ENCODE measurements around the gene PSME3. TPM values are rescaled to one million over a fixed set of nuclear protein-coding genes. Genes with fewer than 3 reads are reported as not detected.

Gene PSME3
- total and polyA plus RNA-seq, 2 of the 13 experiments (the other 11 are each of a cell fraction or from before 2014, with no cell fraction given) = 66.3 to 135 TPM

GRCh38 chr17:42886283-42887176 lies 53.3 kb downstream of the PSME3 start (continued):
- TF ChIP-seq CCAR2 (optimal IDR thresholded peaks at IDR 0.05; ENCODE audit: low read depth, low read length) (no peak), ZNF432 (CRISPR knock-in tag; IDR thresholded peaks at IDR 0.05; ENCODE audit: borderline replicate concordance) (no peak), TAF1 (CRISPR knock-in tag; IDR thresholded peaks at IDR 0.05) (no peak), ZNF34 (CRISPR knock-in tag; IDR thresholded peaks at IDR 0.05; ENCODE audit: borderline replicate concordance) (peak; percentile 90; the same call in 1 of the 2 replicates), FOXK1 (CRISPR knock-in tag; IDR thresholded peaks at IDR 0.05; ENCODE audit: borderline replicate concordance, low read depth) (peak; percentile 80), HNF4A (CRISPR knock-in tag; IDR thresholded peaks at IDR 0.05) (peak; percentile 89), SMAD3 (CRISPR knock-in tag; IDR thresholded peaks at IDR 0.05) (peak; percentile 93), ZNF639 (CRISPR knock-in tag; conservative IDR thresholded peaks at IDR 0.05) (no peak; the same call in 1 of the 2 replicates), THAP9 (CRISPR knock-in tag; IDR thresholded peaks at IDR 0.05; ENCODE audit: borderline replicate concordance) (peak; percentile 77), CHD2 (IDR thresholded peaks at IDR 0.05; ENCODE audit: low read depth, low read length) (no peak; the same call in 1 of the 2 replicates), HIVEP1 (CRISPR knock-in tag; IDR thresholded peaks at IDR 0.05) (peak; percentile 72; the same call in 1 of the 2 replicates), AGO1 (IDR thresholded peaks at IDR 0.05; ENCODE audit: low read depth, low read length, poor library complexity, severe bottlenecking) (no peak), ZNF839 (CRISPR knock-in tag; IDR thresholded peaks at IDR 0.05; ENCODE audit: borderline replicate concordance) (no peak; the same call in 1 of the 2 replicates), KLF9 (CRISPR knock-in tag; IDR thresholded peaks at IDR 0.05; ENCODE audit: low read depth) (no peak), GPN1 (CRISPR knock-in tag; IDR thresholded peaks at IDR 0.05; ENCODE audit: borderline replicate concordance) (no peak), KDM4B (CRISPR knock-in tag; IDR thresholded peaks at IDR 0.05) (peak; percentile 57; the same call in 1 of the 2 replicates), ZNF292 (CRISPR knock-in tag; IDR thresholded peaks at IDR 0.05; ENCODE audit: borderline replicate concordance, low read depth) (peak; percentile 98), MYC (CRISPR knock-in tag; IDR thresholded peaks at IDR 0.05; ENCODE audit: borderline replicate concordance) (peak; percentile 88), SRF (IDR thresholded peaks at IDR 0.05; ENCODE audit: low read depth, low read length) (no peak)
- TF ChIP-seq, protein P1, sequence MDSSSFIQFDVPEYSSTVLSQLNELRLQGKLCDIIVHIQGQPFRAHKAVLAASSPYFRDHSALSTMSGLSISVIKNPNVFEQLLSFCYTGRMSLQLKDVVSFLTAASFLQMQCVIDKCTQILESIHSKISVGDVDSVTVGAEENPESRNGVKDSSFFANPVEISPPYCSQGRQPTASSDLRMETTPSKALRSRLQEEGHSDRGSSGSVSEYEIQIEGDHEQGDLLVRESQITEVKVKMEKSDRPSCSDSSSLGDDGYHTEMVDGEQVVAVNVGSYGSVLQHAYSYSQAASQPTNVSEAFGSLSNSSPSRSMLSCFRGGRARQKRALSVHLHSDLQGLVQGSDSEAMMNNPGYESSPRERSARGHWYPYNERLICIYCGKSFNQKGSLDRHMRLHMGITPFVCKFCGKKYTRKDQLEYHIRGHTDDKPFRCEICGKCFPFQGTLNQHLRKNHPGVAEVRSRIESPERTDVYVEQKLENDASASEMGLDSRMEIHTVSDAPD (CRISPR knock-in tag; IDR thresholded peaks at IDR 0.05) = no peak
- TF ChIP-seq, protein P2, sequence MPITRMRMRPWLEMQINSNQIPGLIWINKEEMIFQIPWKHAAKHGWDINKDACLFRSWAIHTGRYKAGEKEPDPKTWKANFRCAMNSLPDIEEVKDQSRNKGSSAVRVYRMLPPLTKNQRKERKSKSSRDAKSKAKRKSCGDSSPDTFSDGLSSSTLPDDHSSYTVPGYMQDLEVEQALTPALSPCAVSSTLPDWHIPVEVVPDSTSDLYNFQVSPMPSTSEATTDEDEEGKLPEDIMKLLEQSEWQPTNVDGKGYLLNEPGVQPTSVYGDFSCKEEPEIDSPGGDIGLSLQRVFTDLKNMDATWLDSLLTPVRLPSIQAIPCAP (CRISPR knock-in tag; IDR thresholded peaks at IDR 0.05; ENCODE audit: low read depth) = peak; percentile 75; the same call in 1 of the 2 replicates
- TF ChIP-seq, protein P3, sequence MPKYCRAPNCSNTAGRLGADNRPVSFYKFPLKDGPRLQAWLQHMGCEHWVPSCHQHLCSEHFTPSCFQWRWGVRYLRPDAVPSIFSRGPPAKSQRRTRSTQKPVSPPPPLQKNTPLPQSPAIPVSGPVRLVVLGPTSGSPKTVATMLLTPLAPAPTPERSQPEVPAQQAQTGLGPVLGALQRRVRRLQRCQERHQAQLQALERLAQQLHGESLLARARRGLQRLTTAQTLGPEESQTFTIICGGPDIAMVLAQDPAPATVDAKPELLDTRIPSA (CRISPR knock-in tag; IDR thresholded peaks at IDR 0.05; ENCODE audit: borderline replicate concordance) = no peak

Data from HepG2 (cell line).